Activated CD4-positive, alpha-beta T cell treated with anti-CD3 and anti-CD28 coated beads, Interleukin-2, amount 50 U/mL, for 24 hours (primary cell): ENCODE data around the gene NEUROG3.
"Not testable (repeated sequence)": the region's sequence is repeated elsewhere in the genome, so short reads cannot be mapped to it uniquely, and the experiment has no call there.

Experiments
- DNase-seq, 2 donors: peaks; one replicate each; pipeline ENCODE4 v3.0.0-alpha.2; 2020; ENCODE audit warnings: low read depth in 1 of 2, low spot score in 1 of 2

NEUROG3 gene

DNA sequence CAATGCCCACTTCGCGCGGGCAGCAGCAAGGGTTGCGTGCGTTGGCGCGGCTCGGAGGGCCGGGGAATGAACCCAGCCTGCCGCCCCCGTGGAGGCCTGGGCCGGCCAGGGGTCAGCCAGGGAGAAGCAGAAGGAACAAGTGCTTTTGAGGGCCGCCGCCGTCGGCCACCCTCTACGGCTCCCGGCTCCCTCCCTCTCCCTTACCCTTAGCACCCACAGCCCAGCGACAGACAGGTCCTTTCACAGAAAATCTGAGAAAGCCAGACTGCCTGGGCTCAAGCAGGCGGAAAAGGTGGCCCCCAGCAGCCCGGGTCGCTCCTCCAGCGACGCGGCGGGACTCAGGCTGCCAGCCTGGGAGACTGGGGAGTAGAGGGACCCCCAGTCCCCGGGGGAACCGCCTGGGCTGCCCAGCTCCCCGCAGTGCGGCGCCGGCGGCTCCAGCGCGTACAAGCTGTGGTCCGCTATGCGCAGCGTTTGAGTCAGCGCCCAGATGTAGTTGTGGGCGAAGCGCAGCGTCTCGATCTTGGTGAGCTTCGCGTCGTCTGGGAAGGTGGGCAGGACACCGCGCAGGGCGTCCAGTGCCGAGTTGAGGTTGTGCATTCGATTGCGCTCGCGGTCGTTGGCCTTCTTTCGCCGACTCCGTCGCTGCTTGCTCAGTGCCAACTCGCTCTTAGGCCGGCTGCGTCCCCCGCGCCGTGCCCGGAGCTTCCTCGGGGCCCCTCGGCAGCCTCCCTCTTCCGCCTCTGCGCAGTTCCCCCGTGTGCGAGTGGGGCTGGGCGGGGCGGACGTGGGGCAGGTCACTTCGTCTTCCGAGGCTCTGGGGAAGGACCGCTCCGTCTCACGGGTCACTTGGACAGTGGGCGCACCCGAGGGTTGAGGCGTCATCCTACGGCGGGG is 815 bp downstream of the NEUROG3 start:
- no peak for DNase-seq

DNA sequence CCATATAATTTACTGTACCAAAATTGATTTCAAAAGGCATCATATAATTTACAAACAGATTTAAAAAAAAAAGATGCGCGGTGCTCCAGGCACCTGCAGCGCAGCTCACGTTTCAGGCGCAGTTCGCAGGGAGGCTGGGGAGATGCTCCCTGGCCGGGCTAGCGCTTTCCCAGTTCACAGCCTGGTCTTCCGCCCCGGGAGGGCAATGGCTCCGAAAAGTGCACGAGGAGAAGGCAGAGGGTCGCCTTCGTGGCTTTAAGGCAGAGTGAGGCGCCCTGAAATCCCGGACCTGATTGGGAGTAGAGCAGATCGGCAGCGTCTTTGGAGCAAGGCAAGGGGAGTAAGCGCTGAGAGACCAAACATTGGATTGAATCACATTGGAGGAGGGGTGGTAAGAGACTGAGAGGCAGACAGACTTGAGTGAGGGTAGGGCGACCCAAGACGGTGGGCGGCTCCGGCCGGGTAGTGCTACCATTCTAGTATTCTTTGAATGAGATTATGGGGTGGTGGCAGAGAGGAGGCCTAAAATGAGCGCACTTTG is 1.5 kb downstream of the NEUROG3 start:
- DNase-seq: no peak

DNA sequence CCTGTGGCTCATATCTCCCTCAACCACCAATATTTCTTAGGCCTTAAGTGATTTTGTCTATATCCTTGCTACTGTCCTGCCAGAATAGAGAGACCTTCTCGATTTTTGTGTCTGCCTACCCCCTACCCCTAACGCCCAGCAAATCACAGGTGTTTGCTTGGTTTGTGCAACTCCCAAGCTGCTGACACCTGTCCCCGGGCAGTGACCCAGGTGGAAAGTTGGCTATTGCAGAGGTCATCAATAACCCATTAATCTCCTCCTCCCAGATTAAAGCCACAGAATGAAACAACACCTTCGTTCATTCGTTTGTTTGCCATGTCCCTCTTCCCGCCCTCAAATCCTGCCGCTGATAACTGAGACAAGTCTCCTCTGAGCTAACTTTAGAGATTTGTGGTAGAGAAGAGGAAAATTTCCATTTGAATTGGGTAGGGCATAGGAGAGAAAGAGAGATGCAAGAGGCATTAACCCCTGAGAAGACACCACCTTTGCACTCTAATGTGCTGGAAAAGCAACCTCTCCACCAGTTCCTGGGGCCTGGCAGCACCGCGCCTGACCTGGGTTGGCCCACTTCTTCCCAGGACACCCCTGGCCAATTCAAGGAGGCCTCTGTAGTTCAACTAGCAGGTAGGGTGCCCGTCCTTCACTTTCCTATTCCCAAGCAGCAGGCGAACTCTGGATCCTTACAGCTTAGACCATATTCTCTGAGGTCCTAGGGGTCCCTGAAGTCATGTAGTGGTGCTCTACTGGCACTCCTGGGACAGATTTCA is 3.0 kb downstream of the NEUROG3 start:
- DNase-seq: no peak

DNA sequence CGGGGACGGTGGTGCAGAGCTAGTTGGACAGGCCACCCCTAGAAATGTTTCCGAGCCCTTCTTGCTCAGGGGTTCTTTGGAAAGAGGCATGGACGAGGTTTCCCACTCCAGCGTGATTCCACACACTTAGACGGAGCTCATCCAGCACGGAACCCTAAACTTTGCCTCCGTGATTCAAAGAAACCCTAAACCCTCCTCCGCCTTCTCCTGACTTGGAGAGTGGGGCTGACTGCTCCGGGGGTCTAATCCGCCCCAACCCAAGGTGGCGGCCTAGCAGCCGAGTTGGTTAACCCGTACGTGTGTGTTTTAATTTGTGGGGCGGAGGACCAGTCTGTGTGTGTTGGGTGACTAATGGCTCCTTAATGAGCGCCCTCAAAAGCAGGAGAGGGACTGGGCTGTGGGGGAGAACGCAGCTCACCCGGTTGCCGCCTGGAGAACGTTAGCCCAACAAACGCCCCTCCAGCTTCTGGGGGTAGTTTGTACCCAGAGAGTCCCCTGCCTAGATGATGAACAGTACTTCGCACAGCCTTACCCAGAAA is 3.8 kb downstream of the NEUROG3 start:
- DNase-seq: no peak

DNA sequence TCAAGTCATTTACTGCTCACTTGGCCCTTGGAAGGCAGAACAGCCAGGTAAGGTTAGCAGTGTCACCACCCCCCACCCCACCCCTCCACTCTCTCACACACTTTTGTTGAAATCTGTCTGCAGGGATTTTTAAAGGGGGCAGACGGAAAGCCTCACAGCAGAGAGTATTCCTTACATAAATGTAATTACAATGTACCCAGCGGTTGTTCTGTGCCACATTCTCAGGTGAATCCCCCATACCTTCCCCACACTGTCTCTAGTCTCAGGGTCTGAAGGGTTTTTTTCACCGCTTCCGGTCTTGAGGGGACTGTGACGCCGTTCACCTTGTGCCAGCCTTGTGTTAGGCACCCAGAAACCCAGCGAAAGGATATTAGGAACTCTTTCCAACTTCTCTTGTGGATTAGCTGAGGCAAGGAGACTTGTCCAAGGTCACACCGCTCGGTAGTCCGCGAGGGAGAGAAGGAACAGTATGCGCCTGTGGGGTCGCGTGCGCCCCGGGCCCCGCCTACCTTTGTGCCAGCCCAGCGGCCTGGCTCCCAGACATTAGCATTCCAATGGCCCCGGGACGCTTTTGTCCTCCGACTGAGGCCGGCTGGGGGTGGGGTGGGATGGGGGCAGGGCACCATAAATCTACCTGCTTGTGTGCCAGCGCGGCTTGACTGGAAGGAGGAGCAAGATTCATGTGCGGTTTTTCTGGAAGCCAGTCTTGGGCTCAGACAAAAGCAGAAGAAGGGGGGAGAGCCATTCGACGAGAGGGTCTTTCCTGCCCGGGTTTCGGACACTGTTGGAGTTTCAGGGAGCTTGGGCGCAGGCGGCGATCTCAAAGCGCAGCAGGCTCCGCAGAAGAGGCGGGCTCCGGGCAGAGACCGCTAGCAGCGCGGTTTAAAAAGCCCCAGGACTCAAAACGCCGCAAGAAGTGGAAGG is 4.5 kb downstream of the NEUROG3 start:
- no peak for DNase-seq

DNA sequence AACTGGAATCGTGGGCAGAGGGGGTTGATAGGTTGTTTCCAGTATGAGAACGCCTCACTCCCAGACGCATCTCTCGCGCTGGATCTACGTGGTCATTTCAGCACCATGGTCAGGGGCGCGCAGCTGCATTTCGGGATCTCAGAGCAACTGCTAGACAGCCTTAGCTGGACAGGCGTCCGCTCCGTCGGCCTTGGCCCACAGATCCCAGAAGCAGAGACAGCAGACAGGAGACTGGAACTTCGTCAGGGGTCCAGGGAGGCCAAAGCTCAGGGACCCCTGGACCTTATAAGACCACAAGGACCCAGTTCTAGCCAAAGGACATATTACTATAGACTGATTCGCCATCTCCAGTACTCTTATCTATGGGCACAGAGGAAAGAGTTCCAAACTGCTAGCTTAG is 5.3 kb downstream of the NEUROG3 start:
- DNase-seq: no peak

DNA sequence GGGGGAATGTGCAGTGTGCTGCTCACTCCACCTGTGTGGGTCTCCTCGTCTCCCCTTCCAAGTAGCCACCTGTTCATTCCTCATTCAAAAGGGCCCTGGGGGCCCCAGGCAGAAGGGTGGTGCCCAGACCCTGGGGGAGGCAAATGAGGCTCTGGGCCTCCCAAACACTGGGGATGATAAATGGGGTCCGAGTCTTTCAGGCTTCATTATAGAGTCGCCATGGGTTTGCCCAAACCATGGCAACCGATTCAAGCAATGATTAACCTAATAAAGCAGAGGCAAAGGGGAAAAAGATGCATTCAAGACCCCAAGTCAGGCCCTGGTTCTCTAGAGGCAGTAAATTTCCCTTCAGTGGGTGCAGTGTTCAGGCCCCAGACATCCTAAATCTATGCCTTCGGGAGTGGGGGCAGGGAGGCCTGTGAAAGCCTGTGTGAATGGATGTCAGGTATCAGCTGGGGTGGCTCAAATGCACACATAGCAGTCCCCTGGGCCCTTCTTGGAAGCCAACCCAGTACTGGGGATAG is 10.4 kb downstream of the NEUROG3 start:
- no peak for DNase-seq

DNA sequence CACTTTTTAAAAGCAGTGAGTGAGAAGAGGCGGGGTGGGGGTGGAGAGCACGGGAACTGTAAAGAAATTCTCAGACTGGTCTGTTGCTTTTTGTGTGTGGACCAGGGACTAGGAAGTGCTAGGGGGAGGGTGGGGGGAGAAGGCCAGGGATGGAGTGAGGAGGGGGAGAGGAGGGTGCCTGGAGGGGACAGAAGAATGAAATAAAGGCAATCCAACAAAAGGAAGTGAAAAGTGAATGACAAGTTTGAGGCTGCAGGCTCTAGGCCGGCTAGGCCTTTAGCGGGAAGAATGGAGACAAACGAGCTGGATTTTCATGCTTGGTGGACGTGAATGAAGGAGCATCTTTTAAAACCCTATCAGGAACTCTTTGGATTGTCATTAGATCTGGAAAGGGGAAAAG is 13.7 kb downstream of the NEUROG3 start:
- DNase-seq: no peak

DNA sequence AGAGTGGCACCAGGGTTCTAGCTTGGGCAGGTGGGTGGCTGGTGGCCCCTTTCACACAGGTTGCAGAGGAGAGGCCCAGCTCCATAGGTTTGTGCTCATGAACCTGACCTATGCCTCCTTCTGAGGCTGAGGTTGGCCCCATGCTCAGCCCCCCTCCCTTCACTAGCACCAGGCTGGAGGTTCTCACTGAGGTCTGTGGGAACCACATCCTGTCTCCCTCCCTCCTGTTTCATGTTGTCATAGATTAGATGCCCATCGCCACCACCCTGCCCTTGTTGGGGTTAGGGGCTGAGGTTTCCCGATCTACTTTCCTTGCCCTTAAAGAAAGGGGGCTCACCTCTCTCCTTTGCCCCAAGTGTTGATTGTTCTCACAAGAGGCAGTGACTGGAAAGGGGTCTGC is 14.7 kb downstream of the NEUROG3 start:
- DNase-seq: no peak

DNA sequence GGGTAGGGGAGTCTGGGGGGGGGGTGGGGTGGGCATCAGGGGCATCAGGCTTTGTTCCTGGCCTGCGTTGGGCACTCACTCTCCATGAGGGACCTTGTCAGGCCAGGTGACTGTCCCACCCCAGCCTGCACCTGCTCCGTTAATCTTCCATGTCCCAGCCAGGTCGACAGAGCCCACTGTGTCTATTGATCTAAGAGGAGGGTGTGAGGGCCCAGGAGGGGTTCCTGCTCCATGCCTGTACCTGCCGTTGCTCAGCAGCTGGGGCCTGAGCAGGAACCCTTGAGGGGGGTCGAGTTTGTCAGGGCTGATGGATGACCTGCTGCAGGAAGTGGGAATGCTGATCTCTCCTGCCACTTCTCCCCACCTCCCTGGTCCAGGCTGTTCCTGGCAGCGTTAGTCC is 18.6 kb downstream of the NEUROG3 start:
- no peak for DNase-seq

DNA sequence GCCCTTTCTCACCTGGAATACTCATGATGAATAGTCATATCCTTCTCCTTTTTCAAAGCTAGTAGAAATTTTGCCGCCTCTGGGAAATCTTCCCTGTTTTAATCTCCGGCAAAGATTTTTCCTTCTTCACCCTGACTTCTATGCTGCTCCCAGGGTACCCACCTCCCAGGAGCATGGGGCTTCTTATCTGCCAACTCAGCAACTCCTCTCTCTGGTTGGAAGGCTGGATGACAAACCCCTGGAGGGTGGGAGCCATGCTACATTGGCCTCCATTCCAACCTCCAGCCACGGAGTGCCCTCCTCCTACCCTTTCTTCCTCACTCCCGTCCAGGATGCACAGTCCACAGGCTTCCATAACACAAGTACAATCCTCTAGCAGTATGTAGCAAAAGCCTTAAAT is 19.9 kb downstream of the NEUROG3 start:
- DNase-seq: no peak

DNA sequence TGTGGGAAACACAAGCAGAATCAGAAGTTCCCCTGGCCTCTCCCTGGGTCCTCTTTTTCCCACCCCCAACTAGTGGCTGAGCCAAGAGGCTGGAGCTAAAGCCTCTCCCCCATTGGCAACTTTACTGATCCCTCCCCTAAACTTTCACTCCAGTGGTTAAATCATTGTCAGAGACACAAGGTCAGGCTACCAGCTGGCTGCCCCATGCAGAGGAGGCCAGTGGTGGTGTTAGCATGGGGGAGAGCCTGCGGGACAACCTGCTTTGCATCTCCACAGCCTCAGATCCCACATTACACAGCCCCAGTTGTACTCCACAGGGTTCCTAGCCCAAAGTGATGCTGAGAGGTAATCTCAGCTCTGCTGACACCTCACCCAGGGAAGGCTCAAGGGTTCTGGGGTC is 21.0 kb downstream of the NEUROG3 start:
- DNase-seq: no peak

DNA sequence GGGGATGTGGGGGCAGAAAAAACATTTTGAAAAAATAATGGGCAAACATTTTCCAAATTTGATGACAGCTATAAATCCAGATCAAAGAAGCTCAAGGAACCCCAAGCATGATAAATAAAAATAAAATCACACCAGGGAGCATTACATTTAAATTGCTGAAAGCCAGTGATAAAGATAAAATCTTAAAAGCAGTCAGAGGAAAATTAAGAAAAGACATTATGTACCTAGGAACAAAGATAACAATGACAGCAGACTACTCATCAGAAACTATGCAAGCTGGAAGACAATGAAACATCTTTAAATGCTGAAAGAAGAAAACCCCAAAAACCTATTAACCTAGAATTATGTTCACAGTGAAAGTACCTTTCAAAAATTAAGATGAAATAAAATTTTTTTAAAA is 23.3 kb downstream of the NEUROG3 start:
- DNase-seq: no peak

DNA sequence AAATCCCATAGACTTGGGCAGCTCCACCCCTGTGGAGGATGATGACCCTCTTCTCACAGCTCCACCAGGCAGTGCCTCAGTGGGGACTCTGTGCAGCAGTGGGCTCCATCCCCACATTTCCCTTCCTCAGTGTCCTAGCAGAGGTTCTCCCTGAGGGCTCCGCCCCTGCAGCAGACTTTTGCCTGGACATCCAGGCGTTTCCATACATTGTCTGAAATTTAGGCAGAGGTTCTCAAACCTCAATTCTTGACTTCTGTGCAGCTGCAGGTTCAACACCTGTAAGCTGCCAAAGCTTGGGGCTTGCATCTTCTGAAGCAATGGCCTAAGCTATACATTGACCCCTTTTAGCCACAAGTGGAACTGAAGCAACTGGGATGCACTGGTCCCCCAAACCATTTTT is 31.8 kb downstream of the NEUROG3 start:
- no peak for DNase-seq

DNA sequence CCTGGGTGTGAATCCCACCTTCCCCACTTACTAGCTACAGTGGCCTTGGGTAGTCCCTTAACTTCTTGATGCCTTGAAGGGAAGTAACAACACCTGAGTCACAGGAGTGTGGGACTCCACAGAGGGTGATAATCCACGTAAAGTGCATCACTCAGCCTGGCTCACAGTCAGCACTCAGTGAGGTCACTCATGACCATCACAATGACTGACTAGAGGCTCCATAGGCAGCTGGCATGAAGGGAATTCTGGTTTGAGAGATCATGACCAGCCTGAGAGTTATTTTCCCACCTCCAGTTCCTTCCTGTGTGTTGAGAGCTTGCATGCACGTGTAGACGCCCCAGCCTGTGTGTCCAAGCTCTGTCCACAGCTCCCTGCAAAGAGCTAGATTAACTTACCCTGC is 34.8 kb downstream of the NEUROG3 start:
- no peak for DNase-seq

DNA sequence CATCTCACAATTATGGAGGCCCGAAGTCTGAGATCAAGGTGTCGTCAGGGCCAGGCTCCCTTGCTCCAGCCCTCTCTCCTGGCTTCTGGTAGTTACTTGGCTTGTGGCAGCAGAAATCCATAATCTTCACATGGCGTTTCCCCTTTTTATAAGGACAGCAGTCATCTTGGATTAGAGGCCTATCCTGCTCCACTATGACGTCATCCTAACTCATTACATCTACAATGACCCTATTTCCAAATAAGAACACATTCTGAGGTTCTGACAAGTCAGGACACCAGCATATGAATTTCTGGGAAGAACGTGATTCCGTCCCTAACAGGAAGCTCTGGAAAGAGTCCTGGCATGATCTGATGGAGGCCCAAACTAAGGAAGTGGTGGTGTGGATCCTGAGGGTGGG is 35.8 kb downstream of the NEUROG3 start:
- no peak for DNase-seq

DNA sequence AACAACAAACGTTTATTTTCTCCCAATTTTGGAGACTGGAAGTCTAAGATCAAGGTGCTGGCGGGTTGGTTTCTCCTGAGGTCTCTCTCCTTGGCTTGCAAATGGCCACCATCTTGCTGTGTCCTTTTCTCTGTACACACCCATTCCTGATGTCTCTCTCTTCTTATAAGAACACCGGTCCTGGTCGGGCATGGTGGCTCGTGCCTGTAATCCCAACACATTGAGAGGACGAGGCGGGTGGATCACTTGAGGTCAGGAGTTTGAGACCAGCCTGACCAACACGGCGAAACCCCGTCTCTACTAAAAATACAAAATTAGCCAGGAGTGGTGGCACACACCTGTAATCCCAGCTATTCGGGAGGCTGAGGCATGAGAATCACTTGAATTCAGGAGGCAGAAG is 36.7 kb downstream of the NEUROG3 start:
- DNase-seq: not testable (repeated sequence)

DNA sequence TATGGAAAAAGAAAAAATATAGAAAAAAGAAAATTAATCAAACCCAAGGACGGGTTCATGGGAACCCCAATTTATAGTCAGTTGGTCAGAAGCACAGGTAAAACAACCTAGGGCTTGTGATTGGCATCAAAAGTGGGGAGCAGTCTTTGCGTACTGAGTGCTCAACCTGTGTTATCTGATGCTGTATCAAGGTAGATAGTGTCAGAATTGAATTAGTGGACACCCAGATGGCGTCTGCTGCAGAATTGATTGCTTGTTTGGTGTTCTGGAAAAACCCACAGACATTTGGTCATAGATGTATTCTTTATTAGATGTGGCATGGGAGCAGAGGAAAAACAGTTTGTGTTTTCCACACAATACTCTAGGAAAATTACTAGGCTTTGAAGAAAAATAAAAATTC is 39.6 kb downstream of the NEUROG3 start:
- no peak for DNase-seq

DNA sequence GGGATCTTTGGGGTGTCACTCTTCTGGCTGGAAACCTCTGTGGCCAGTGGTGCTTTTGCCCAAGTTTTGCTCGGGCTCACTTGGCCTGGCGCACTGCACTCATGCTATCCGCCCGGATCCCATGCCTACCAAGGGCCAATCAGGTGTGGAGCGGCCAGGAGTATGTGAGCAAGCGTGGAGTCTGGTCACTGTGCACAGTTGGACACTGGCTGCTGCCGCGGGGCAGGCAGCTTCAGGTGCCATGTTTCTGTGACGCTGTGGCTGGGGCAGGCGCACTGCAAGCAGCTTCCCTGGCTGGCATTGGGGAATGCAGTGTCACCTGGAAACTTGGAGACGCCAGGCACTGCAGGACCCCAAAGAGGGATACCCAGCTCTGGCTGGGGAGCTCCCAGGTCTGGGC is 45.3 kb downstream of the NEUROG3 start:
- no peak for DNase-seq
